HEK293T (cell line): Measurements from ENCODE around the gene SCAI.

Experiments
- CTCF ChIA-PET: fragments of 350-600 bp; formaldehyde crosslinking; extraction: SDS; loops from one replicate; lab custom pipeline; 2021; ENCODE audit warnings: antibody characterized with exemption, inconsistent platforms; lab: Yijun Ruan, JAX
- POLR2A ChIA-PET: fragments of 350-600 bp; formaldehyde crosslinking; extraction: SDS; loops from one replicate; lab custom pipeline; 2020; ENCODE audit warnings: antibody characterized with exemption, inconsistent platforms; lab: Yijun Ruan, JAX
- DNase-seq: peaks from one replicate; pipeline ENCODE4 v3.0.0; 2012; ENCODE audit warnings: mixed read lengths; ENCODE audit errors: extremely low spot score
- ARNT ChIP-seq: fragments of 450-650 bp; IDR thresholded peaks from 2 replicates; pipeline ENCODE4 v1.6.1; 2017; ENCODE audit warnings: mild to moderate bottlenecking
- BHLHE40 ChIP-seq: fragments of 450-650 bp; IDR thresholded peaks from 2 replicates; pipeline ENCODE4 v1.6.1; 2016; ENCODE audit warnings: mild to moderate bottlenecking, moderate library complexity, borderline replicate concordance
- CTBP1 ChIP-seq: fragments of 450-650 bp; IDR thresholded peaks from 2 replicates; pipeline ENCODE4 v1.6.1; 2016; ENCODE audit warnings: borderline replicate concordance
- ELF4 ChIP-seq: fragments of 450-650 bp; IDR thresholded peaks from 2 replicates; pipeline ENCODE4 v1.6.1; 2017; ENCODE audit warnings: antibody characterized with exemption
- FOXA1 ChIP-seq: fragments of 450-650 bp; IDR thresholded peaks from 2 replicates; pipeline ENCODE4 v1.6.1; 2016; ENCODE audit warnings: mild to moderate bottlenecking
- FOXK2 ChIP-seq: fragments of 450-650 bp; IDR thresholded peaks from 2 replicates; pipeline ENCODE4 v1.6.1; 2016; ENCODE audit warnings: mild to moderate bottlenecking
- FOXM1 ChIP-seq: fragments of 450-650 bp; IDR thresholded peaks from 2 replicates; pipeline ENCODE4 v1.6.1; 2017; ENCODE audit warnings: mild to moderate bottlenecking, borderline replicate concordance
- HDGF ChIP-seq: fragments of 450-650 bp; IDR thresholded peaks from 2 replicates; pipeline ENCODE4 v1.6.1; 2017; ENCODE audit warnings: antibody characterized with exemption, borderline replicate concordance
- L3MBTL2 ChIP-seq: fragments of 450-650 bp; conservative IDR thresholded peaks from 2 replicates; pipeline ENCODE4 v1.6.1; 2016; ENCODE audit warnings: mild to moderate bottlenecking
- LEF1 ChIP-seq: fragments of 450-650 bp; IDR thresholded peaks from 2 replicates; pipeline ENCODE4 v1.6.1; 2017; ENCODE audit warnings: mild to moderate bottlenecking, borderline replicate concordance
- NFRKB ChIP-seq: fragments of 450-650 bp; IDR thresholded peaks from 2 replicates; pipeline ENCODE4 v1.6.1; 2016; ENCODE audit warnings: mild to moderate bottlenecking, moderate library complexity
- PKNOX1 ChIP-seq: fragments of 450-650 bp; IDR thresholded peaks from 2 replicates; pipeline ENCODE4 v1.6.1; 2016
- SP1 ChIP-seq: fragments of 450-650 bp; IDR thresholded peaks from 2 replicates; pipeline ENCODE4 v1.6.1; 2017
- SUZ12 ChIP-seq: fragments of 450-650 bp; IDR thresholded peaks from 2 replicates; pipeline ENCODE4 v1.6.1; 2016; ENCODE audit warnings: mild to moderate bottlenecking
- TARDBP ChIP-seq: fragments of 450-650 bp; IDR thresholded peaks from 2 replicates; pipeline ENCODE4 v1.6.1; 2016
- ZNF384 ChIP-seq: fragments of 450-650 bp; IDR thresholded peaks from 2 replicates; pipeline ENCODE4 v1.6.1; 2016

SCAI gene

GRCh38 chr9:125142560-125143376 lies 560 bp downstream of the SCAI start:
- ChIA-PET CTCF (interaction anchor here (0.7 kb wide), 2 partner anchors 191 to 262 kb away, joined by 3 read pairs; no protein-coding TSS in a partner anchor), POLR2A (interaction anchor here (1.0 to 1.4 kb wide), 3 partner anchors 99 to 281 kb away, joined by 3 read pairs; partner anchors contain the start of genes ARPC5L, HSPA5 and RPL35)
- TF ChIP-seq ARNT (no peak), SUZ12 (no peak), FOXA1 (no peak), FOXM1 (no peak), TARDBP (no peak), BHLHE40 (no peak), ELF4 (no peak), FOXK2 (no peak), NFRKB (no peak), ZNF384 (no peak), HDGF (no peak), CTBP1 (no peak), LEF1 (no peak), PKNOX1 (no peak), SP1 (no peak), L3MBTL2 (no peak)
- no peak for DNase-seq

- ChIA-PET CTCF (interaction anchor here (0.7 kb wide), 1 partner anchor 133 kb away, joined by 3 read pairs; no protein-coding TSS in a partner anchor), POLR2A (no interaction called here)
- no peak for DNase-seq
- TF ChIP-seq ZNF384 (no peak), NFRKB (no peak), BHLHE40 (no peak), FOXM1 (no peak), SUZ12 (no peak), PKNOX1 (no peak), SP1 (no peak), LEF1 (no peak), L3MBTL2 (no peak), HDGF (no peak), ARNT (no peak), FOXK2 (no peak), TARDBP (no peak), CTBP1 (no peak), FOXA1 (no peak), ELF4 (no peak)
These were observed 1.6 kb downstream of the SCAI start for GRCh38 chr9:125141751-125142150.

- CTCF ChIA-PET: no interaction called here
- POLR2A ChIA-PET: no interaction called here
- DNase-seq: no peak
- TF ChIP-seq ARNT (no peak), FOXM1 (no peak), NFRKB (no peak), PKNOX1 (no peak), LEF1 (no peak)
These were observed 2.1 kb downstream of the SCAI start for GRCh38 chr9:125141251-125141650.

GRCh38 chr9:125140576-125140975 lies 2.8 kb downstream of the SCAI start:
- ChIA-PET POLR2A (no interaction called here), CTCF (no interaction called here)
- DNase-seq: no peak
- TF ChIP-seq NFRKB: no peak
- TF ChIP-seq TARDBP: no peak
- TF ChIP-seq L3MBTL2: no peak
- TF ChIP-seq LEF1: no peak
- no peak for TF ChIP-seq PKNOX1
- TF ChIP-seq FOXK2: no peak
- TF ChIP-seq SP1: no peak
- no peak for TF ChIP-seq HDGF
- TF ChIP-seq BHLHE40: no peak

- CTCF ChIA-PET: no interaction called here
- DNase-seq: no peak
- TF ChIP-seq PKNOX1 (no peak), SUZ12 (no peak)
- POLR2A ChIA-PET: no interaction called here
These were observed 6.1 kb downstream of the SCAI start for GRCh38 chr9:125137200-125137599.
